ENCODE data around the gene CCDC136. TPM values are rescaled to one million over a fixed set of nuclear protein-coding genes. Genes with fewer than 3 reads are reported as not detected.

CCDC136 gene
- total and polyA plus RNA-seq, 7 donors, result 3.9 to 24.5 (median 14.0) TPM

- Histone ChIP-seq H3K4me3 (no peak overlapping the region), H3K27me3 (ENCODE audit: insufficient read depth in 3 of 3, low read length in 2 of 3) (no peaks in the 10 kb centered on the region), H3K9me3 (no peaks in the 10 kb centered on the region), H3K4me1 (no peaks in the 10 kb centered on the region), H3K27ac (no peak overlapping the region), H3K36me3 (ENCODE audit: insufficient read depth in 1 of 2, low read depth in 1 of 2) (no peaks in the 10 kb centered on the region)
- intact Hi-C loops (cut with DNase I), result no loop called here
- DNase-seq (no peak), ATAC-seq (no peak)
- 94 to 97% (median 96%) methylated on average over 5 of the region's 5 CpGs for WGBS, 3 donors
- TF ChIP-seq, protein P1, sequence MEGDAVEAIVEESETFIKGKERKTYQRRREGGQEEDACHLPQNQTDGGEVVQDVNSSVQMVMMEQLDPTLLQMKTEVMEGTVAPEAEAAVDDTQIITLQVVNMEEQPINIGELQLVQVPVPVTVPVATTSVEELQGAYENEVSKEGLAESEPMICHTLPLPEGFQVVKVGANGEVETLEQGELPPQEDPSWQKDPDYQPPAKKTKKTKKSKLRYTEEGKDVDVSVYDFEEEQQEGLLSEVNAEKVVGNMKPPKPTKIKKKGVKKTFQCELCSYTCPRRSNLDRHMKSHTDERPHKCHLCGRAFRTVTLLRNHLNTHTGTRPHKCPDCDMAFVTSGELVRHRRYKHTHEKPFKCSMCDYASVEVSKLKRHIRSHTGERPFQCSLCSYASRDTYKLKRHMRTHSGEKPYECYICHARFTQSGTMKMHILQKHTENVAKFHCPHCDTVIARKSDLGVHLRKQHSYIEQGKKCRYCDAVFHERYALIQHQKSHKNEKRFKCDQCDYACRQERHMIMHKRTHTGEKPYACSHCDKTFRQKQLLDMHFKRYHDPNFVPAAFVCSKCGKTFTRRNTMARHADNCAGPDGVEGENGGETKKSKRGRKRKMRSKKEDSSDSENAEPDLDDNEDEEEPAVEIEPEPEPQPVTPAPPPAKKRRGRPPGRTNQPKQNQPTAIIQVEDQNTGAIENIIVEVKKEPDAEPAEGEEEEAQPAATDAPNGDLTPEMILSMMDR (IDR thresholded peaks at IDR 0.05), result no peak
These were observed 12.8 kb upstream of the CCDC136 start for GRCh38 chr7:128778946-128779345.

DNA sequence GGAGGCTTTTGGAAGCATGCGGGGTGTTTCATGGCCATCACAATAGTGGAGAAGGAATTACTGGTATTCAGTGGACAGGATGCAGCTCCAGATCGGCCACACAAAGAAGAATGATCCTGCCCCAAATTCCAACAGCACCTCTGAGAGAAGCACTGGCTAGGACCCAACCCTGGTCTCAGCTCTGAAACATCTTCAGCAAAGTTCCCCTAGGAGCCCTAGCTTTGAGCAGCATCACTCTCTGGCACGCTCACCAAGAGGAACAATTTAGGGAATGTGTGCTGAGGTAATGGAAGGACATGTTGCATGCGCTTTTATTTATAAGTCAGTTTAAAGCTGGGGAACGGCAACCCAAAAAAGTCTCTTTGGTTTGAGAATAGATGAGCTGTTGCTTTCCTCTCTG lies 10.6 kb upstream of the CCDC136 start:
- TF ChIP-seq, protein P1 (IDR thresholded peaks at IDR 0.05), result no peak
- WGBS, 3 donors, result 40 to 51% (median 44%) methylated on average over 5 of the region's 5 CpGs
- Histone ChIP-seq H3K27ac (no peak overlapping the region), H3K4me3 (no peak overlapping the region), H3K27me3 (ENCODE audit: insufficient read depth in 3 of 3, low read length in 2 of 3) (no peaks in the 10 kb centered on the region), H3K4me1 (no peaks in the 10 kb centered on the region), H3K9me3 (no peaks in the 10 kb centered on the region), H3K36me3 (ENCODE audit: insufficient read depth in 1 of 2, low read depth in 1 of 2) (no peaks in the 10 kb centered on the region)
- peak; percentile 22 to 70 (median 45) for ATAC-seq
- intact Hi-C loops (cut with DNase I), result no loop called here
- peak; percentile 64 to 71 for DNase-seq

GRCh38 chr7:128781851-128782250 lies 9.9 kb upstream of the CCDC136 start:
- ATAC-seq (no peak), DNase-seq (no peak)
- Histone ChIP-seq H3K36me3 (ENCODE audit: insufficient read depth in 1 of 2, low read depth in 1 of 2) (no peaks in the 10 kb centered on the region), H3K9me3 (no peaks in the 10 kb centered on the region), H3K27me3 (ENCODE audit: insufficient read depth in 3 of 3, low read length in 2 of 3) (no peaks in the 10 kb centered on the region), H3K27ac (no peak overlapping the region), H3K4me3 (no peak overlapping the region), H3K4me1 (no peaks in the 10 kb centered on the region)
- WGBS, 3 donors, result 58 to 67% (median 59%) methylated on average over 3 of the region's 3 CpGs
- TF ChIP-seq, protein P1 (IDR thresholded peaks at IDR 0.05), result no peak
- intact Hi-C loops (cut with DNase I), result no loop called here

GRCh38 chr7:128783143-128783861 lies 8.5 kb upstream of the CCDC136 start:
- TF ChIP-seq, protein P1 (IDR thresholded peaks at IDR 0.05), result no peak
- intact Hi-C loops (cut with DNase I), result no loop called here
- no peak overlapping the region for H3K4me3 ChIP-seq
- no peaks in the 10 kb centered on the region for H3K9me3 ChIP-seq
- DNase-seq (peak; percentile 77 to 88), ATAC-seq (peak; percentile 29 to 84 (median 72))
- H3K36me3 ChIP-seq (ENCODE audit: insufficient read depth in 1 of 2, low read depth in 1 of 2), result no peaks in the 10 kb centered on the region
- H3K27ac ChIP-seq, result no peak overlapping the region
- WGBS, 3 donors, result 28 to 43% (median 30%) methylated on average over 15 of the region's 15 CpGs
- no peaks in the 10 kb centered on the region for H3K27me3 ChIP-seq (ENCODE audit: insufficient read depth in 3 of 3, low read length in 2 of 3)
- H3K4me1 ChIP-seq, result no peaks in the 10 kb centered on the region

DNA sequence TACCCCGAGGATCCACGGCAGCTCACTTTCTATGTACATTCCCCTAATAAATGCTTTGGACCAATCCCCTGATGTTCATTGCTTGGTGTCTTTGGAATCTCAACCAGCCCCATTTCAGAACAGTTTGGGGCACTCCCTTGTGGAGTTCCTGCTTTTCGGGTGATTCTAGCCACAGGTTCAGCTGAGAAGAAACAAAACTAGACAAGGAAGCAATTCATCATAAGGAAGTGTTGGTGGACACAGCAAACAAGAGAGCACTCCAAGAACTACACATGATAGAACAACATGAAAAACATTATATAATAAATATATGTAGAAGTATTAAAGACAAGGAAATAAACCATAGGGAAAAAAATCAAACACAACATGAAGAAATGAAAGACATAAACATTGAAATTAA lies 6.0 kb upstream of the CCDC136 start:
- H3K4me3 ChIP-seq, result no peak overlapping the region
- DNase-seq (no peak), ATAC-seq (no peak)
- no peak overlapping the region for H3K27ac ChIP-seq
- WGBS, 3 donors, result 90 to 95% (median 90%) methylated on average over 3 of the region's 3 CpGs
- no peaks in the 10 kb centered on the region for H3K9me3 ChIP-seq
- TF ChIP-seq, protein P1 (IDR thresholded peaks at IDR 0.05), result no peak
- intact Hi-C loops (cut with DNase I), result no loop called here
- peaks cover 3% of the 10 kb centered on the region for H3K4me1 ChIP-seq
- H3K27me3 ChIP-seq (ENCODE audit: insufficient read depth in 3 of 3, low read length in 2 of 3), result no peaks in the 10 kb centered on the region
- no peaks in the 10 kb centered on the region for H3K36me3 ChIP-seq (ENCODE audit: insufficient read depth in 1 of 2, low read depth in 1 of 2)

Measured in psoas muscle (tissue), 8 donors.